DOHH2 (cell line): ENCODE measurements around the gene TNRC18.

Experiments
- EZH2phosphoT487 ChIP-seq: fragments of 200-600 bp; sonication (generic); IDR thresholded peaks from 2 replicates; pipeline ENCODE4 v1.6.1; 2017; ENCODE audit warnings: borderline replicate concordance, mild to moderate bottlenecking, antibody characterized with exemption, low read length, moderate library complexity, mixed read lengths
- TF ChIP-seq, protein P1 (sequence below): fragments of 200-600 bp; sonication (generic); IDR thresholded peaks from one replicate; pipeline ENCODE4 v1.5.1; 2014; ENCODE audit warnings: antibody characterized with exemption, mild to moderate bottlenecking, low read depth, low read length; ENCODE audit not compliant: poor library complexity, severe bottlenecking

DNA sequence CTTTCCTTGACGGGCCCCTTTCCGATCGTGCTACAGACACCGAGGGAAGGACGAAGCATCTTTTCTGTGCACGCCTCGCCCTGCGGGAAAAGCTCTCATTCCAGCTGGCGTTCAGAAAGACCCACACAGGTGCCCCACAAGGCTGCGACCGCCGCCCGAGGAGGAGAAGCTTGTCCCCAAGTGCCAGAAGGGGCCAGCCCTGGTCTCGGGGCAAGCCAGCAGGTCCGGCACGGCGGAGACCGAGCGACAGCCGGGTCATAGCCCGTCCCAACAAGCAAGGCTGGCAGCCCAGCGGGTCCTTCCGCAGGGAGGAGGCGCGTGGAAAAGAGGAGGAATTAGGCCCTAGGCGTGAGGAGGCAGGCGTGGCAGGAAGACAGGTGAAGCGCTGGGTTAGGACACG, 62.7 kb downstream of the TNRC18 start:
- TF ChIP-seq EZH2phosphoT487 = no peak
- TF ChIP-seq, protein P1, sequence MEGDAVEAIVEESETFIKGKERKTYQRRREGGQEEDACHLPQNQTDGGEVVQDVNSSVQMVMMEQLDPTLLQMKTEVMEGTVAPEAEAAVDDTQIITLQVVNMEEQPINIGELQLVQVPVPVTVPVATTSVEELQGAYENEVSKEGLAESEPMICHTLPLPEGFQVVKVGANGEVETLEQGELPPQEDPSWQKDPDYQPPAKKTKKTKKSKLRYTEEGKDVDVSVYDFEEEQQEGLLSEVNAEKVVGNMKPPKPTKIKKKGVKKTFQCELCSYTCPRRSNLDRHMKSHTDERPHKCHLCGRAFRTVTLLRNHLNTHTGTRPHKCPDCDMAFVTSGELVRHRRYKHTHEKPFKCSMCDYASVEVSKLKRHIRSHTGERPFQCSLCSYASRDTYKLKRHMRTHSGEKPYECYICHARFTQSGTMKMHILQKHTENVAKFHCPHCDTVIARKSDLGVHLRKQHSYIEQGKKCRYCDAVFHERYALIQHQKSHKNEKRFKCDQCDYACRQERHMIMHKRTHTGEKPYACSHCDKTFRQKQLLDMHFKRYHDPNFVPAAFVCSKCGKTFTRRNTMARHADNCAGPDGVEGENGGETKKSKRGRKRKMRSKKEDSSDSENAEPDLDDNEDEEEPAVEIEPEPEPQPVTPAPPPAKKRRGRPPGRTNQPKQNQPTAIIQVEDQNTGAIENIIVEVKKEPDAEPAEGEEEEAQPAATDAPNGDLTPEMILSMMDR = no peak
